IMR-90 (cell line): Measurements from ENCODE around the gene PRMT7. TPM values are rescaled to one million over a fixed set of nuclear protein-coding genes. Genes with fewer than 3 reads are reported as not detected.

ENCODE experiments used
- ATAC-seq: fragments of 200-7000 bp; cut with Tn5 transposase; 2 replicates; pipeline ENCODE4 v1.9.1; 2020; ENCODE audit warnings: low read depth, mild to moderate bottlenecking, moderate library complexity
- BruUV-seq: library from RNA; stranded (reverse); fragments of 400-500 nt; replicated peaks from 2 replicates; lab custom pipeline; 2021; lab: Mats Ljungman, UMichigan
- CTCF ChIA-PET: fragments of 300-600 bp; formaldehyde crosslinking; extraction: SDS; loops from one replicate; lab custom pipeline; 2021; ENCODE audit warnings: antibody characterized with exemption; lab: Yijun Ruan, JAX
- POLR2A ChIA-PET: fragments of 300-600 bp; sonication (Branson Sonifier 250); formaldehyde crosslinking; loops from one replicate; lab custom pipeline; 2022; ENCODE audit warnings: antibody characterized with exemption; ENCODE audit not compliant: unreplicated experiment; lab: Charles Lee
- DNase-seq: peaks from one replicate; pipeline ENCODE4 v3.0.0; 2013
- H2AFZ ChIP-seq: replicated peaks from 2 replicates; pipeline ENCODE3; 2013; ENCODE audit warnings: low read length, mild to moderate bottlenecking; ENCODE audit not compliant: poor library complexity
- H2AK5ac ChIP-seq: 2 replicates; pipeline ENCODE4 v1.6.1; 2013; ENCODE audit warnings: low read depth, low read length, inconsistent platforms
- H2AK9ac ChIP-seq: replicated peaks from 2 replicates; pipeline ENCODE3; 2013; ENCODE audit warnings: mild to moderate bottlenecking, low read depth, low read length, moderate library complexity; ENCODE audit not compliant: poor library complexity
- H2BK120ac ChIP-seq: 2 replicates; pipeline ENCODE4 v1.6.1; 2013; ENCODE audit warnings: low read depth, low read length, inconsistent platforms
- H2BK15ac ChIP-seq: 3 replicates; pipeline ENCODE4 v1.6.1; 2013; ENCODE audit warnings: low read depth, low read length, inconsistent platforms
- H2BK20ac ChIP-seq: 2 replicates; pipeline ENCODE4 v1.6.1; 2013; ENCODE audit warnings: low read depth, mild to moderate bottlenecking, inconsistent platforms, low read length, moderate library complexity
- H2BK5ac ChIP-seq: 2 replicates; pipeline ENCODE4 v1.6.1; 2013; ENCODE audit warnings: mild to moderate bottlenecking, low read depth, low read length, inconsistent platforms; ENCODE audit not compliant: poor library complexity, severe bottlenecking
- H3K14ac ChIP-seq: replicated peaks from 2 replicates; pipeline ENCODE4 v1.6.1; 2013; ENCODE audit warnings: low read depth, low read length, inconsistent platforms
- H3K18ac ChIP-seq: 2 replicates; pipeline ENCODE4 v1.6.1; 2013; ENCODE audit warnings: low read depth, low read length, control low read depth
- H3K23ac ChIP-seq: 2 replicates; pipeline ENCODE4 v1.6.1; 2013; ENCODE audit warnings: low read depth, low read length, inconsistent platforms
- H3K27ac ChIP-seq: 2 replicates; pipeline ENCODE4 v1.5.1; 2013; ENCODE audit warnings: mild to moderate bottlenecking, control low read depth, low read length; ENCODE audit not compliant: insufficient read depth
- H3K27me3 ChIP-seq: 2 replicates; pipeline ENCODE4 v1.6.1; 2013; ENCODE audit warnings: low read length; ENCODE audit not compliant: control insufficient read depth, insufficient read depth
- H3K36me3 ChIP-seq: 2 replicates; pipeline ENCODE4 v1.6.1; 2013; ENCODE audit warnings: low read length, mixed read lengths; ENCODE audit not compliant: control insufficient read depth, insufficient read depth
- H3K4ac ChIP-seq: 2 replicates; pipeline ENCODE4 v1.6.1; 2013; ENCODE audit warnings: low read depth, low read length, inconsistent platforms
- H3K4me1 ChIP-seq: 2 replicates; pipeline ENCODE4 v1.6.1; 2013; ENCODE audit warnings: low read length, mixed read lengths; ENCODE audit not compliant: control insufficient read depth, insufficient read depth
- H3K4me2 ChIP-seq: 2 replicates; pipeline ENCODE4 v1.6.1; 2013; ENCODE audit warnings: low read depth, mild to moderate bottlenecking, control low read depth, low read length, moderate library complexity
- H3K4me3 ChIP-seq: 2 replicates; pipeline ENCODE4 v1.5.1; 2013; ENCODE audit warnings: low read depth, mild to moderate bottlenecking, control low read depth, low read length, moderate library complexity; ENCODE audit not compliant: insufficient read depth
- H3K56ac ChIP-seq: 2 replicates; pipeline ENCODE4 v1.6.1; 2013; ENCODE audit warnings: low read length, inconsistent platforms; ENCODE audit not compliant: insufficient read depth; ENCODE audit errors: extremely low read depth
- H3K79me1 ChIP-seq, 2 experiments: 2 replicates each; pipeline ENCODE4 v1.6.1; 2013; ENCODE audit warnings: low read length in 2 of 2, inconsistent platforms in 1 of 2, low read depth in 1 of 2
- H3K9ac ChIP-seq: 2 replicates; pipeline ENCODE4 v1.6.1; 2013; ENCODE audit warnings: low read depth, low read length, control low read depth
- H3K9me1 ChIP-seq: 2 replicates; pipeline ENCODE4 v1.6.1; 2013; ENCODE audit warnings: low read length, inconsistent platforms; ENCODE audit not compliant: insufficient read depth
- H3K9me3 ChIP-seq: 2 replicates; pipeline ENCODE4 v1.6.1; 2013; ENCODE audit warnings: low read length; ENCODE audit not compliant: control insufficient read depth, insufficient read depth
- H4K20me1 ChIP-seq: 2 replicates; pipeline ENCODE4 v1.6.1; 2013; ENCODE audit warnings: low read length, inconsistent platforms; ENCODE audit not compliant: insufficient read depth
- H4K5ac ChIP-seq: 2 replicates; pipeline ENCODE4 v1.6.1; 2013; ENCODE audit warnings: mild to moderate bottlenecking, low read depth, low read length, control low read depth
- H4K8ac ChIP-seq, 2 experiments: 2 replicates each; pipeline ENCODE4 v1.6.1; 2013; ENCODE audit warnings: low read depth in 2 of 2, low read length in 2 of 2, control low read depth in 1 of 2, inconsistent platforms in 1 of 2
- H4K91ac ChIP-seq: 2 replicates; pipeline ENCODE4 v1.6.1; 2013; ENCODE audit warnings: low read depth, low read length, inconsistent platforms; ENCODE audit not compliant: insufficient read depth
- CEBPB ChIP-seq: IDR thresholded peaks from 2 replicates; pipeline ENCODE4 v1.6.1; 2012; ENCODE audit warnings: low read depth, low read length, improper control_type of control experiment
- CHD1 ChIP-seq: IDR thresholded peaks from 2 replicates; pipeline ENCODE4 v1.6.1; 2012; ENCODE audit warnings: low read depth, low read length, improper control_type of control experiment
- MAFK ChIP-seq: IDR thresholded peaks from 2 replicates; pipeline ENCODE4 v1.6.1; 2012; ENCODE audit warnings: low read depth, low read length, improper control_type of control experiment
- MAZ ChIP-seq: IDR thresholded peaks from 2 replicates; pipeline ENCODE4 v1.6.1; 2012; ENCODE audit warnings: low read depth, mild to moderate bottlenecking, low read length, improper control_type of control experiment, moderate library complexity, borderline replicate concordance
- WGBS, 2 experiments: methylation state at CpG; one replicate each; pipeline versions ENCODE4 v1.1.5 to v1.1.7; 2013; ENCODE audit warnings: missing lambda C conversion rate in 2 of 2; ENCODE audit not compliant: insufficient read length in 1 of 2; ENCODE audit errors: extremely low coverage in 2 of 2; 5-methylcytosine and 5-hydroxymethylcytosine counted together
- dilution Hi-C: fragments of 300-500 bp; cut with HindIII; formaldehyde crosslinking; loops from one replicate; pipeline ENCODE4 v1.14.3; 2018; ENCODE audit warnings: low sequenced_read_pairs; ENCODE audit not compliant: unreplicated experiment
- in situ Hi-C: fragments of 300-500 bp; cut with MboI; formaldehyde crosslinking; loops from 3 replicates; pipeline ENCODE4 v1.14.3; 2019; ENCODE audit warnings: low sequenced_read_pairs, inconsistent platforms, mixed read lengths
- intact Hi-C: fragments of 100-400 bp; cut with micrococcal nuclease; formaldehyde crosslinking; loops from 2 replicates; pipeline ENCODE4 v1.10.0; 2022
- polyA plus RNA-seq, 3 experiments: library from polyadenylated mRNA; depleted of rRNA; stranded (reverse); fragments of >200 nt; gene quantifications; 2 replicates each; pipeline ENCODE4 v1.2.3, GENCODE V29; 2012; ENCODE audit warnings: low replicate concordance in 1 of 3
- total RNA-seq: library from RNA; depleted of rRNA; stranded (reverse); fragments of >200 nt; gene quantifications from 2 replicates; pipeline ENCODE4 v1.2.3, GENCODE V29; 2012
- TF ChIP-seq, protein P1 (sequence below): fragments of 150-350 bp; IDR thresholded peaks from 2 replicates; pipeline ENCODE4 v1.6.1; 2017; ENCODE audit warnings: mild to moderate bottlenecking, antibody characterized with exemption, low read length, low read depth

The PRMT7 gene
- total and polyA plus RNA-seq, 2 of the 4 experiments (the other 2 are of a cell fraction): 63.1 to 68.6 TPM

DNA sequence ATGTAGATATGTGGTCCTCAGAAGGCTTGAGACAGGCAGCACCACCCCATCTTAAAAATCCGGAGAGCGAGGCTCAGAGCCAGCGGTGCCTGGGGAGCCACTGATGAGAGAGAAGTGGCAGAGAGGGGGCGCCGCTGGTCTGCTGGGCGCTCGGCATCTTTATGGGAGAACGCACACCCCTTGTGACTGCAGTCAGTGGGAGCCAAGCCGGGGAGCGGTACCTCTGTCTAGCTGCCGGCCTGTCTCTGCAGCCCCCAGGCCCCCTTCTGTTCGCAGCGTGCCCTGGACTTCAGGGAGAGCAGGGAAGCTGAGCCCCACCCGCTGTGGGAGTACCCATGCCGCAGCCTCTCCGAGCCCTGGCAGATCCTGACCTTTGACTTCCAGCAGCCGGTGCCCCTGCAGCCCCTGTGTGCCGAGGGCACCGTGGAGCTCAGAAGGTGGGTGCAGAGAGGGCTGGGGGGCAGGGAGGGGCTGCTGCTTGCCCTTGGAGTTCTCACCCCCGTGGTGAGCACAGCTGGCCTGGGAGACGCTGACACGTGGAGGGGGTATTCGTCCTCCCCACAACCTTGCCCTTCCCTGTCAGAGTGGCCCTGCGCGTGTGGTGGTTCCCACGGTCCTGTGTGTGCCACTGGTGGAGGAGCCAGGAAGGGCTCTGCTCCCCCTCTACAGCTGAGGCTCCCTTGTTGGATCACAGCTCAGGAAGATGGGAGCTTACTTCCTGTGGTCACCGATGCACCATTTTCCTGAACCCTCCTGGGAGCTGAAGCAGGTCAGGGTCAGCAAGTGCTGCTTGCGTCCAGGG, 44.8 kb downstream of the PRMT7 start:
- Histone ChIP-seq H4K5ac (no peak overlapping the region), H3K4me3 (no peak overlapping the region), H3K14ac (no peak overlapping the region), H4K8ac (no peak overlapping the region), H4K91ac (no peak overlapping the region), H3K9ac (no peak overlapping the region), H3K9me3 (no peaks in the 10 kb centered on the region), H2AK9ac (peak overlapping the region; percentile 55), H3K56ac (no peak overlapping the region), H3K4me2 (no peak overlapping the region), H3K23ac (no peak overlapping the region), H3K79me1 (no peaks in the 10 kb centered on the region; a peak in 1 of 4 replicates), H2AFZ (no peak overlapping the region), H3K9me1 (no peaks in the 10 kb centered on the region), H3K27me3 (no peaks in the 10 kb centered on the region), H3K27ac (no peak overlapping the region), H4K20me1 (no peaks in the 10 kb centered on the region; the same call in 1 of the 2 replicates), H3K36me3 (peaks cover 61% of the 10 kb centered on the region), H2BK15ac (no peak overlapping the region), H3K18ac (no peak overlapping the region), H3K4ac (no peak overlapping the region), H2AK5ac (no peak overlapping the region), H2BK20ac (no peak overlapping the region), H2BK5ac (no peak overlapping the region), H2BK120ac (no peak overlapping the region), H3K4me1 (no peaks in the 10 kb centered on the region)
- no peak for DNase-seq
- POLR2A ChIA-PET: no interaction called here
- dilution Hi-C loops (no loop called here), in situ Hi-C loops (no loop called here), intact Hi-C loops (no loop called here)
- ATAC-seq: no peak
- TF ChIP-seq CEBPB (no peak), CHD1 (no peak), MAFK (no peak), MAZ (no peak)
- TF ChIP-seq, protein P1, sequence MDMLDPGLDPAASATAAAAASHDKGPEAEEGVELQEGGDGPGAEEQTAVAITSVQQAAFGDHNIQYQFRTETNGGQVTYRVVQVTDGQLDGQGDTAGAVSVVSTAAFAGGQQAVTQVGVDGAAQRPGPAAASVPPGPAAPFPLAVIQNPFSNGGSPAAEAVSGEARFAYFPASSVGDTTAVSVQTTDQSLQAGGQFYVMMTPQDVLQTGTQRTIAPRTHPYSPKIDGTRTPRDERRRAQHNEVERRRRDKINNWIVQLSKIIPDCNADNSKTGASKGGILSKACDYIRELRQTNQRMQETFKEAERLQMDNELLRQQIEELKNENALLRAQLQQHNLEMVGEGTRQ: no peak
- CTCF ChIA-PET: no interaction called here
- 83% methylated on average over 11 of the region's 28 CpGs; no CpG with 5 or more reads in 1 of the 2 experiments for WGBS, 2 experiments
- BruUV-seq: no TSS peak
